ENCODE measurements around the gene PPP4R3A. TPM values are rescaled to one million over a fixed set of nuclear protein-coding genes. Genes with fewer than 3 reads are reported as not detected.

Gene PPP4R3A
- total and polyA plus RNA-seq, 2 of the 4 experiments (the other 2 are of a cell fraction) = 28.2 to 28.9 TPM

DNA sequence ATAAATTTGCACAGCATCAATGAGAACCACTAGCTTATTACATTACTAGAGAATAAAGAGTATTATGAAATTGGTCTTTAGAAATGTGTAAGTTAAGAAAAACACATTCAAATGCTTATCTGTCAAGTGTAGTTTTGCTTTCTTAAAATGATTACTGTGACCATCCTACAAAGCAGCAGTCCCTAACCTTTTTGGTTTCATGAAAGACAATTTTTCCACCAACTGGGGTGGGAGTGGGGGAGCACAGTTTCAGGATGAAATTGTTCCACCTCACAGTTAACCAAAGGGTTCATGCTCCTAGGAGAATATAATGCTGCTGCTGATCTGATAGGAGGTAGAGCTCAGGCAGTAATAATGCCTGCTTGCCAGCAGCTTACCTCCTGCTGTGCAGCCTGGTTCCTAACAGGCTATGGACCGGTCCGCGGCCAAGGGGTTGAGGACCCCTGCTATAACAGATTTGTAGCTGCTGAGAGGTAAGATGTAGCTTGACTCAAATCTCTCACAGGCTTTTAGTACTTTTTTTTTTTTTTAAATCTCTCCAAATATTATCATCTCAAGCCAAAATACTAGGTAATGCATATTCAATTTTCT, 45.4 kb downstream of the PPP4R3A start:
- DNase-seq (no peak), ATAC-seq (ENCODE audit: low read depth) (no peak)
- H3K9me3 ChIP-seq (ENCODE audit: control insufficient read depth, insufficient read depth, low read length) = no peaks in the 10 kb centered on the region
- WGBS, 2 experiments (ENCODE audit: extremely low coverage in 2 of 2, insufficient read length in 1 of 2) = no CpG with 5 or more reads among the region's 3 CpGs
- no peak overlapping the region for H4K5ac ChIP-seq (ENCODE audit: low read depth, low read length)
- no peak overlapping the region for H3K4me2 ChIP-seq (ENCODE audit: low read depth, low read length)
- H3K27ac ChIP-seq (ENCODE audit: insufficient read depth, low read length) = no peak overlapping the region
- ChIA-PET POLR2A (ENCODE audit: unreplicated experiment) (no interaction called here), CTCF (no interaction called here)
- no peak overlapping the region for H2AK5ac ChIP-seq (ENCODE audit: low read depth, low read length)
- H4K91ac ChIP-seq (ENCODE audit: insufficient read depth, low read depth, low read length) = no peak overlapping the region
- no peak overlapping the region for H3K4me3 ChIP-seq (ENCODE audit: insufficient read depth, low read depth, low read length)
- dilution Hi-C loops (cut with HindIII; ENCODE audit: low sequenced_read_pairs, unreplicated experiment) = no loop called here
- BruUV-seq (replicated peaks) = no TSS peak
- TF ChIP-seq, protein P1, sequence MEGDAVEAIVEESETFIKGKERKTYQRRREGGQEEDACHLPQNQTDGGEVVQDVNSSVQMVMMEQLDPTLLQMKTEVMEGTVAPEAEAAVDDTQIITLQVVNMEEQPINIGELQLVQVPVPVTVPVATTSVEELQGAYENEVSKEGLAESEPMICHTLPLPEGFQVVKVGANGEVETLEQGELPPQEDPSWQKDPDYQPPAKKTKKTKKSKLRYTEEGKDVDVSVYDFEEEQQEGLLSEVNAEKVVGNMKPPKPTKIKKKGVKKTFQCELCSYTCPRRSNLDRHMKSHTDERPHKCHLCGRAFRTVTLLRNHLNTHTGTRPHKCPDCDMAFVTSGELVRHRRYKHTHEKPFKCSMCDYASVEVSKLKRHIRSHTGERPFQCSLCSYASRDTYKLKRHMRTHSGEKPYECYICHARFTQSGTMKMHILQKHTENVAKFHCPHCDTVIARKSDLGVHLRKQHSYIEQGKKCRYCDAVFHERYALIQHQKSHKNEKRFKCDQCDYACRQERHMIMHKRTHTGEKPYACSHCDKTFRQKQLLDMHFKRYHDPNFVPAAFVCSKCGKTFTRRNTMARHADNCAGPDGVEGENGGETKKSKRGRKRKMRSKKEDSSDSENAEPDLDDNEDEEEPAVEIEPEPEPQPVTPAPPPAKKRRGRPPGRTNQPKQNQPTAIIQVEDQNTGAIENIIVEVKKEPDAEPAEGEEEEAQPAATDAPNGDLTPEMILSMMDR (conservative IDR thresholded peaks at IDR 0.05; ENCODE audit: low read depth, low read length) = no peak
- no peak for TF ChIP-seq CEBPB (IDR thresholded peaks at IDR 0.05; ENCODE audit: low read depth, low read length)
- no peak for TF ChIP-seq RAD21 (IDR thresholded peaks at IDR 0.05; ENCODE audit: low read length)
- TF ChIP-seq, protein P2, sequence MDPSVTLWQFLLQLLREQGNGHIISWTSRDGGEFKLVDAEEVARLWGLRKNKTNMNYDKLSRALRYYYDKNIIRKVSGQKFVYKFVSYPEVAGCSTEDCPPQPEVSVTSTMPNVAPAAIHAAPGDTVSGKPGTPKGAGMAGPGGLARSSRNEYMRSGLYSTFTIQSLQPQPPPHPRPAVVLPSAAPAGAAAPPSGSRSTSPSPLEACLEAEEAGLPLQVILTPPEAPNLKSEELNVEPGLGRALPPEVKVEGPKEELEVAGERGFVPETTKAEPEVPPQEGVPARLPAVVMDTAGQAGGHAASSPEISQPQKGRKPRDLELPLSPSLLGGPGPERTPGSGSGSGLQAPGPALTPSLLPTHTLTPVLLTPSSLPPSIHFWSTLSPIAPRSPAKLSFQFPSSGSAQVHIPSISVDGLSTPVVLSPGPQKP (IDR thresholded peaks at IDR 0.05; ENCODE audit: borderline replicate concordance, low read depth, low read length) = no peak
- TF ChIP-seq CHD1 (IDR thresholded peaks at IDR 0.05; ENCODE audit: low read depth, low read length) = no peak
- no peak for TF ChIP-seq POLR2A (IDR thresholded peaks at IDR 0.05; ENCODE audit: low read depth, low read length)
- TF ChIP-seq MAFK (IDR thresholded peaks at IDR 0.05; ENCODE audit: low read depth, low read length) = no peak
- TF ChIP-seq, protein P3, sequence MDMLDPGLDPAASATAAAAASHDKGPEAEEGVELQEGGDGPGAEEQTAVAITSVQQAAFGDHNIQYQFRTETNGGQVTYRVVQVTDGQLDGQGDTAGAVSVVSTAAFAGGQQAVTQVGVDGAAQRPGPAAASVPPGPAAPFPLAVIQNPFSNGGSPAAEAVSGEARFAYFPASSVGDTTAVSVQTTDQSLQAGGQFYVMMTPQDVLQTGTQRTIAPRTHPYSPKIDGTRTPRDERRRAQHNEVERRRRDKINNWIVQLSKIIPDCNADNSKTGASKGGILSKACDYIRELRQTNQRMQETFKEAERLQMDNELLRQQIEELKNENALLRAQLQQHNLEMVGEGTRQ (IDR thresholded peaks at IDR 0.05; ENCODE audit: low read depth, low read length) = no peak
- no peak for TF ChIP-seq BHLHE40 (IDR thresholded peaks at IDR 0.05; ENCODE audit: low read depth, low read length)
- H3K27me3 ChIP-seq (ENCODE audit: control insufficient read depth, insufficient read depth, low read length) = no peaks in the 10 kb centered on the region
- H3K79me1 ChIP-seq (ENCODE audit: low read depth in 1 of 2, low read length in 2 of 2) = peaks cover 10 to 12% of the 10 kb centered on the region in 2 experiments; a peak in 3 of 4 replicates
- H3K14ac ChIP-seq (replicated peaks; ENCODE audit: low read depth, low read length) = no peak overlapping the region
- H2AFZ ChIP-seq (replicated peaks; ENCODE audit: low read length, poor library complexity) = no peak overlapping the region
- no peak overlapping the region for H4K8ac ChIP-seq (ENCODE audit: low read depth in 2 of 2, low read length in 2 of 2)
- H2BK20ac ChIP-seq (ENCODE audit: low read depth, low read length) = no peak overlapping the region
- no peak overlapping the region for H2BK5ac ChIP-seq (ENCODE audit: low read depth, low read length, poor library complexity, severe bottlenecking)
- no peak overlapping the region for H3K9ac ChIP-seq (ENCODE audit: low read depth, low read length)
- H3K36me3 ChIP-seq (ENCODE audit: control insufficient read depth, insufficient read depth, low read length) = peaks cover 39% of the 10 kb centered on the region
- H3K18ac ChIP-seq (ENCODE audit: low read depth, low read length) = no peak overlapping the region
- intact Hi-C loops (cut with micrococcal nuclease) = no loop called here
- no peaks in the 10 kb centered on the region for H3K9me1 ChIP-seq (ENCODE audit: insufficient read depth, low read length)
- H4K20me1 ChIP-seq (ENCODE audit: insufficient read depth, low read length) = peaks cover 3% of the 10 kb centered on the region; the same call in 1 of the 2 replicates
- no peak overlapping the region for H2AK9ac ChIP-seq (replicated peaks; ENCODE audit: low read depth, low read length, poor library complexity)
- H3K4me1 ChIP-seq (ENCODE audit: control insufficient read depth, insufficient read depth, low read length) = peaks cover 2% of the 10 kb centered on the region; the same call in 1 of the 2 replicates
- no peak overlapping the region for H3K23ac ChIP-seq (ENCODE audit: low read depth, low read length)
- in situ Hi-C loops (cut with MboI; ENCODE audit: low sequenced_read_pairs) = no loop called here
- no peak overlapping the region for H2BK15ac ChIP-seq (ENCODE audit: low read depth, low read length)
- H3K4ac ChIP-seq (ENCODE audit: low read depth, low read length) = no peak overlapping the region
- H3K56ac ChIP-seq (ENCODE audit: extremely low read depth, insufficient read depth, low read length) = no peak overlapping the region
- H2BK120ac ChIP-seq (ENCODE audit: low read depth, low read length) = no peak overlapping the region

All from IMR-90 (cell line).